RPMI7951 (cell line): ENCODE data around the gene ABCD4. TPM values are rescaled to one million over a fixed set of nuclear protein-coding genes. Genes with fewer than 3 reads are reported as not detected.
"Not testable (repeated sequence)": the region's sequence is repeated elsewhere in the genome, so short reads cannot be mapped to it uniquely, and the experiment has no call there.

Source experiments
- DNase-seq: peaks from one replicate; pipeline ENCODE4 v3.0.0-alpha.2; 2012; ENCODE audit warnings: low read depth
- total RNA-seq: library from RNA; depleted of rRNA; stranded (reverse); fragments of >200 nt; shearing (Covaris generic); gene quantifications from 2 replicates; pipeline ENCODE4 v1.2.3, GENCODE V29; 2014; rRNA removed

Gene ABCD4
- 15.0 and 15.2 TPM in 2 replicates for total RNA-seq

DNA sequence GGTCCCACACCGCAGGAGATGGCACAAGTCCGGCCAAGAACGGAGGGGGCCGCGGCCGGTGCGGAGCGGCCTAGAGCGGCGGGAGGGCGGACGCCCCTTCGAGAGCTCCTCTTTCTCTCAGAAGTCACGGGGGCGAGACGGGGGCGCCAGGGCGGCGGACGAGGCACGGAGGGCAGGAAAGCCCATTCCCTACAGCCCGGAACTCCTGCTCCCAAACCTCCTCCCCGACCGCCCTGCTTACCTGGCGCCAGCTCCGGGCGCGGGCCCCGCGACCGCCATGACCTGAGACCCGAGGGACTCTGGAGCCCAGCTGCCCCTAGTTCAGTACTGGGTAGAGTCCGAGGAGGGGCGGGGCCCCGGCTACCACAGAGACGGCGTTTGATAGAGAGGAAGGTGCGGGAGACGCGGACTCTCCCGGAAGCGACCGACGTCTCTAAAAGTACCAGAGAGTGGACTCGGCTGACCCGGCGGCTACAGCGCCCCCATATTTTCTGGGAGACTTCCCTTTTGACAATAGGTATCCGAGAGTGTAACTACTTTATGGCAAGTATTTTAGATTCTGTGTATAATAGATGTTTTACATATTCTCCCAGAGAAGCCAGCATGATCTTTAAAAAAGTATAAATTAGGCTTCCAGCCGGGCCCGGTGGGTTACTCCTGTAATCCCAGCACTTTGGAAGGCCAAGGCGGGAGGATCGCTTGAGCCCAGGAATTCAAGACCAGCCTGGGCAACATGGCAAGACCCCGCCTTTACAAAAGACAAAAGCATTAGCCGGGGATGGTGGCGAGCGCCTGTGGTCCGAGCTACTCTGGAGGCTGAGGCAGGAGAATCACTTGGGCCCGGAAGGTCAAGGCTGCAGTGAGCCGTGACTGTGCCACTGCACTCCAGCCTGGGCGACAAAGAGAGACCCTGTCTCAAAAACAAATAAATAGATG lies at the start of gene ABCD4:
Gene ABCD4 (minus strand): TSS at position 301 of the 936 bp plus-strand sequence. CDS start 22 bp downstream, at position 279.
- peak; percentile 92 for DNase-seq

DNA sequence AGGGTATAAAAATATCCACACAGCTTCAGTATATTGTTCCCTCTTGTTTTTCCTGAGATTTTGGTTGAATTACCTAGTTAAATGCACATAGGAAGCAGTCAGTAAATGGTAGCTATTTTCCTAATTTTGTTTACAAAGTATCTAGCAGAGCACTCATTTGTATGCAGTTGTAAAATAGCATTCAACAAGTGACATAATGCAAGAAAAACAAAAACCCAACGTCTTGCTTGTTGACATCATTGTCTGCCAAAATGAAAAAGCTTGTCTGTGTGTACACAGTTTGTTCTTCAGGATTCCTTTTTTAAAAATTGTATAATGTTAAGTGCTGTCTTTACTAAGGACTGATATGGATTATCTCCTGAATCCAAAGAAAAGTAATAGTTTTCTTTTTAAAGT lies 48.2 kb upstream of the ABCD4 start:
- DNase-seq: no peak

DNA sequence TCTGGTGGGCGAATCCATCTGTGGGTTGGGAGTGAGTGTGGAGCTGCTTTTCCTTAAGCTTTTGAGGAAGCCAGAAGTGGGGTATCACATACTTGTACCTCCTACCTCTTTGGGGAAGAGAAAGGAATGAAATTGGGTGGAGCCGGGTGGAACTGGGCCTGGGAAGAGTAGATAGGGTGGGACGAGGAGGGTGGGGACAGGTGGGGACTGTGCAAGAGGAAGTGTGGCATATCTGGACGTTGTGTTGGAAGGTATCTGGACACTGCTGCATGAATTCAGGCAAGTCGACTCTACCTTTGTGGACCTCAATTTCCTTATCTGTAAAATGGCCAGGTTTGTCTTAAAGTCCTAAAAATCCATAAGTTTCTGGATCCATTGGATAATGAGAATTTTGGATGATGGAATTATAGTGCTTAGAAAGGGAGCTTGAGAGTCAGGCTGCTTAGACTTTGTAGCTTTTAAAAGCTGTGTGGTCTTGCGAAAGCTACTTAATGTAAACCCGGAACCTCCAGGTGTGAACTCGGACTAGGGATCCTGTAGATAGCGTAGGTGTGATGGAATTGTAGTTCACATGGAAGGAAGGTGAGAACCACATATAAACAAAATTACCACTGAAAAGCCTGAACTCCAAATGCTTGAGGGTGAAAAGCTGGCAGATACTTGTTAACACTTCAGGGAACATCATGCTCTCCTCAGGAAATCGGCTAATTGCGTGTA lies 47.6 kb upstream of the ABCD4 start:
- no peak for DNase-seq

DNA sequence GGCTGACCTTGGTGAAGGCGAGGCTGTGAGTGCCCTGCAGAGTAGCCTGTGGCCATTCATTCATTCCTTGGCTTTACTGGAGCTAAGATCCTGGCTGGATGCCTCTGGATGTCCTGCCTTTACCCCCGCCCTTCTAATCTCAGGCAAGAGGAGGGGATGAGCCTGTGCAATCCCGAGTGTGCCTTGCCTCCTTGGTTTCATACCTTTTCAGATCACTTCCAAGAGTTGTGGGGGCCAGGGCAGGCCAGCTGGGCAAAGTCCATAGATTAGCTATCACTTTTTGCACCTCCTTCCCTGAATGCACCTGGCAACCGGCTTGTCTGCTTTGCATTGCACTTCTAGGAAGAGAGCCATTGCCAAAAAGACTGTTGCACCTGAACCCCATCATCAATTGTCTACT lies 47.0 kb upstream of the ABCD4 start:
- no peak for DNase-seq

DNA sequence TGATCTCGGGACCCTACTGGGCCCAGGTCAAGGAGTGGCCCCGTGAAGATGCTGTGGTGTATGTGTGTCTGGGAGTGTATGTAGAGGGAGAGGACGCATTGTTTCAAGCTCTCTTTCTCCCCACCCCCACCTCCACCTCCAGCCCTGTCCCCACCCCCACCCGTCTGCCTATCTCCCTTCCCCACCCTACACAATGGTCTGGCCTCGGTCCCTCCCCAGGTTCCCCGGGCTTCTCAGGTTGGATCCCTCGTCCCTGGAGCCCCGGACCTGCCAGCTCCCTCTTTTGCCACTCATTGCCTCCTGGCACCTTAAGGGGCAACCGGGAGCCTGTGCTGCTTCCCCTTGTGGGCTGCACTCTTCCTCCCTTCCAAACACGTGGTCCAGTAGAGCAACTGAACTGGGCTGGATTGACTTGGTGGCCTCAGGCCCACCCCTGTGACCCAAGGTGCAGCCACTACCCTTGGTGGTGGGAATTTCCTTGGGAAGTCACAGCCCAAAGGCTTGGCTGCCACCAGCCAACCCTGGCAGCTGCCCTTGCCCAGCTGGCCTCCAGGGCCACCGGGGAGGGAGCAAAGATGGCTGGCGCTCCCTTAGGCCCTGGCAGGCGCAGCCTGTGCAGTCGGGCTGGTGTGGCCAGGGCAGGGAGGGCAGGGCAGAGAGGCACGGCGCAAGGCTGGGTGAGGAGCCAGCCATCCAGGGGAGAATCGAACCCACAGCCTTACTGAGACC lies 46.2 kb upstream of the ABCD4 start:
- DNase-seq: no peak

DNA sequence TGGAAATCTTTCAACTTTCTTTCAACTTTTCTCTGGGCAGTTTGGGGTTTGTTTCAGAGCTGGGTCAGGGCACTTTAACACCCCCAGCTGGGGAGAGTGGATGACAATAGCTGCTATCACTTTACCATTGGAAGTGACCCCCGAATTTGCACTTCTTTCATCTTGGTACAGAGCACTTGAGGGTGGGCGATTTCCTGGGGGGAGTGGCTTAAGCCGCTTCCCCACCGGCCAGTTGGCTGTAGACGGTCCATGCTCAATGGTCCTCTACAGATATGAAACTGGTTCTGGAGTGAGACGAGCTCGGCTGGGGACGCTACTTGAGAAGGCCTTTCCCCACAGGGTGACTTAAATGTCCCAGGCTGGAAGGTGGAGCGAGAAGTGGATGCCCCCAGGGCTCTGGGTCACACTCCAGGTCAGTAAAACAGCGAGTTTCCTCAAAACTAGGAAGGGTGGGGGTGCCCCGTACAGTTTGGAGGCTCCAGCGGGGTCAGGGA lies 45.6 kb upstream of the ABCD4 start, which contains the start of gene VRTN:
Gene VRTN (plus strand): TSS at position 231 of the 494 bp plus-strand sequence. CDS start 8,313 bp downstream, outside the sequence.
- no peak for DNase-seq

DNA sequence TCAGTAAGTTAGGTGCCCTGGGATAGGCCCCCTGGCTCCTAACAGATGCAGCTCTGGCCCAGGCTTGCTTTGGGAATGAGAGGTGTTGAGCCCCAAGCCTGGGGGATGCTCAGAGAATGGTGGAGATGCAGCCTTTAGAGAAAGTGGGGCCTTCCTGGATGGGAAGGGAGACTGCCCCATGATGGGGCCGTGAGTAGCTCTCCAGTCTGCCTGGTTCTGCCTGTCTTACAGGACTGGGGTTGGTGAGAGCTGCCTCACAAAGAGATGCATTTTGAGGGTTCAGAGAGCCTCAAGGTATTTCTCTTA lies 45.0 kb upstream of the ABCD4 start:
- no peak for DNase-seq

DNA sequence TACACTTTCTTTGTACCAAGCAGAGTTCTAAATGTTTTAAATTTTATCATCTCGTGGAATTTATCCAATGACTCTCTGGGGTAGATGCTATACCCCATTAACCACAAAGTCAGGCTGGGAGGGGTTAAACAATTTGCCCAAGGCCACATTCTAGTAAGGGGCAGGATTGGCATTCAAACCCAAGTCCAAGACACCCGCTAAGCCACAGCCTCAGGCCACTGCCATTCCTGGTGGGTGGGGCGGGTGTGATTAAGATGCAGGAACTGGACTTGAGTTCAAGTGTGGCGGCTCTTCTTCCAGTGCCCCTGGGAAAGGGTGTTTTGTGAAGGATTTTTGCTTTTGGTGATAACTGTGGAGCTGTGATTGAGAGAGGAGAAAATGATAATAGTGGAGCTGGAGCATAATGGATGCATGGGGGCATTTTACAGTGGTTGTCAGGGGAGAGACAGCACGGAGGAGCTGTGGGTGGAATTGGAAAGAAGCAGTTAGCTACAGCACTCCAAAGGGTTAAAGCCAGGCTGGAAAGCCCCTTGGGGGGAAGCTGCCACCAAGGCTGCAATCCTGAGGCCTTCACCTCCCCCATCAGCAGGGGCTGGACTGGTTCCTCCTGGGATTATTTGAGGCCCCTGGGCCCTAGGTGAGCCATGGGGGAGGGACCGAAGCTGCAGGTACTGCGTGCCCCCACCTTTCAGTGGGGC lies 44.5 kb upstream of the ABCD4 start:
- DNase-seq: peak; percentile 9

DNA sequence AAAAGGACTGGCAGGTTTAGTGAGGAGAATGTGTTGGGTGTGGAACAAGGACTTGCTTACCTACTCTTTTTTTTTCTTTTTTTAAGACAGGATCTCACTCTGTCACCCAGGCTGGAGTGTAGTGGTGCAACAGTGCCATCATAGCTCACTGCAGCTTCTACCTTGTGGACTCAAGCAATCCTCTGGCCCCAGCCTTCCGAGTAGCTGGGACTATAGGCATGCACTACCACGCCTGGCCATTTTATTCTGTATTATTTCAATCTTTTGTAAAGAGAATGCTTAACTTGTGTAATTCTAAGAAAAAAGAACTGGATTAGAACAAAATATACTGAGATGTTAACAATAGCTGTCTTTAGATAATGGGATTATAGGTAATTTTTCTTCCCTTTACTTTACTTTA lies 43.6 kb upstream of the ABCD4 start:
- no peak for DNase-seq

DNA sequence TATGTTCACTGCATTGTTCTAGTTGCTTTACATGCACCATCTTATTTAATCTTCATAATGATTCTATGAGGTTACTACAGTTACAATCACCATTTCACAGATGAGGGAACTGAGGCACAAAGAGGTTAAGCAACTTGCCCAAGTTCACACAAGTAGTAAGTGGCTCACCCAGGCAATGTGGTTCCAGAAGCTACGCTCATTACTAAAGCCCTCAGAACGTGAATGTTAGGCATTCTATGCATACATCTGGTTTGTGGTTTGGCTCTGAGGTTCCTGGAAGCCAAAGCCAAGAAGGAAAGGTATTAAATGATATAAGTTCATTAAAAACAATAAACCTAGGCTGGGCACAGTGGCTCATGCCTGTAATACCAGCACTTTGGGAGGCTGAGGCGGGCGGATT lies 31.2 kb upstream of the ABCD4 start:
- DNase-seq: peak; percentile 70

DNA sequence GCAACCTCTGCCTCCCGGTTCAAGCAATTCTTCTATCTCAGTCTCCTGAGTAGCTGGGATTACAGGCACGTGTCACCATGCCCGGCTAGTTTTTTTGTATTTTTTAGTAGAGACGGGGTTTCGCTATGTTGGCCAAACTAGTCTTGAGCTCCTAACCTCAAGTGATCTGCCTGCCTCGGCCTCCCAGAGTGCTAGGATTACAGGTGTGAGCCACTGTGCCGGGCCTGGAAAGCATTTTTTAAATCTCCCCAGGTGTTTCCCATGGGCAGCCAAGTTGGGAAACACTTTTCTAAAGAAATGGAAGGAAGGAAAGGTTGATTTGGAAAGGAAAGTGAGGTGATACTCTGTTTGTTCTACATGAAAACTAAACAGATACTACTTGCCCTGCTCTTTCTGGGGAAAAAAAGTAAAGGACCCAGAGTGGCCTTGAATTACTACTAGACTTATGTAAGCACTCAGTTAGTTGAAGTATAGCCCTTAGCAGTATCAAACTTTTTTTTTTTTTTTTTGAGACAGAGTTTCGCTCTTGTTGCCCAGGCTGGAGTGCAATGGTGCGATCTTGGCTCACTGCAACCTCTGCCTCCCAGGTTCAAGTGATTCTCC lies 27.3 kb upstream of the ABCD4 start:
- DNase-seq: not testable (repeated sequence)

DNA sequence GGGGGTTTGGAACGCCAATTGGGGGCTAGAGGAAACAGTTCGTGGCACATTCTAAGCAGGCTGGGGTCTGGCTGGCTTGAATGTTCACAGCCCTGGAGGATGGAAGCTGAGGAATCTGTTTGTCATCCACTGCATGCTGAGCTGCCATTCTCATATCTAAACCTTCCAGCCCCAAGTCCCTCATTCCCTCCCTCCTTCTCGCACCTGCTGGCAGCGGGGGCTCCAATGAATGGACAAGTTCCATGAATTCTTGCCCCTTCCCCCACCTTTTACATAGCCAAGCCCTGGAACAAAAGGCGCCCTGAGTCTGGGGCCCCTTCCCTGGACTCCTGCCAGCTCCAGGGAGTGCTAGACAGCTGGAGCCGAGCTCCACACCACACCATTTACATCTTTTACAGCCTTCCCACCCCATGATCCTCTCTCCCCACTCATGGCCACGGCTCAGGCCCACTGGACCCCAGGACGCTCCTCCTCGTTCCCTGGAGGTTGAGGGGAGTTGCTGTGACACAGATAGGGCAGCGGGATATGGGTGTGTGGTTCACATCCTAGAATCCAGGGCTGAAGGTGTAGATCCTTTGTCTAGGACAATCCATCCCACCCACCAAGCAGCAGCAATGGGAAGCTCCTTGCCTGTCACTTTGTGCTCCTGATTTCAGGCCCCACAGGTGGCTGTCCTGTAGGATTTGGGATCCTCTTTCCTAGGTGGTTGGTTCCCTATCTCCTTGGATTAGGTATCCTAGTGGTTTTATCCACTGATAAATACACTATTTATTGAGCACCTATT lies 23.8 kb upstream of the ABCD4 start:
- DNase-seq: no peak

DNA sequence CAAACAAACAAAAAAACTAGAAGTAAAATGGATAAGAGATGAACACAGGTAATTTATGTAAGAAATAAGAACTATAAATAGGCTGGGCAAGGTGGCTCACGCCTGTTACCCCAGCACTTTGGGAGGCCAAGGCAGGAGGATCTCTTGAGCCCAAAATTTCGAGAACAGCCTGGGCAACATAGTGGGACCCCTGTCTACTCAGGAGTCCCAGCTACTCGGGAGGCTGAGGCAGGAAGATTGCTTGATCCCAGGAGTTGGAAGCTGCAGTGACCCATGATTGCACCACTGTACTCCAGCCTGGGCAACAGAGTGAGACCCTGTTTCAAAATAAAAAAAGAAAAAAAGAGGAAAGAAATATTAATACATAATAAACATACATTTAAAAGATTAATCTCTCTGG lies 22.7 kb upstream of the ABCD4 start:
- DNase-seq: no peak

DNA sequence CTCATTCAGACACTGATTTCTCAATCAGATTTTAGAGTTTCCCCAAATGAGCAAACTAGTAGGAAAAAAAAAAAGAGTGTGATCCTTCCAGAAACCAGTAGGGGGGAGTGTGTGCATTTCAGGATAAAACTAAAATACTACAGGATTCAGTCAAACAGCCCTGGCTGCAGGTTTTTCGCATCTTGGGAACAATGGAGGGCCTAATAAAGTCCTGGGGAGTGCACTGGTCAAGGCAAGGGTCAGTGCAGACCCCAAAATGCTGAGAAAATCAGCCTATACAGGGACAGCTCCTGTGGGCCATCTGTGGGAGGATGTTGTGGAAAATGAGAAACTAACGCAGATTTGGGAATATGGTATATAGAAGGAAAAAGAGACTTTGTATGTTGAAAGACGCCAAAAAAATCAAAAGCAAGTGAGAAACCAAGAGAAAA lies 22.2 kb upstream of the ABCD4 start:
- peak; percentile 35 for DNase-seq

DNA sequence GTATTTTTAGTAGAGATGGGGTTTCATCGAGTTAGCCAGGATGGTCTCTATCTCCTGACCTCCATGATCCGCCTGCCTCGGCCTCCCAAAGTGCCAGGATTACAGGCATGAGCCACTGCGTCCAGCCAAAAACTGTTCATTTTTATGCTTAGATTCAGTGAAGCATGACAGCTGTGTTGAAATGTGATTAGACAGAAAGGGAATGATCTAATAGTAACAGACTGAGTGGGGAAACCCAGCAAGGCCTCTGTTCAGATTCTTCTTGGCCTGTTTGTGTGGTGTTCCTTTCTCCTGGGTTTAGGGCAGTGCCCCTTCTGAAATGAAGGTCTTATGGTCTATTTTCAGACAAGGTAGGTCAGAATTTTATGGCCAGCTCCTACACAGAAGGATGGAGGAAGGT lies 11.8 kb upstream of the ABCD4 start:
- no peak for DNase-seq

DNA sequence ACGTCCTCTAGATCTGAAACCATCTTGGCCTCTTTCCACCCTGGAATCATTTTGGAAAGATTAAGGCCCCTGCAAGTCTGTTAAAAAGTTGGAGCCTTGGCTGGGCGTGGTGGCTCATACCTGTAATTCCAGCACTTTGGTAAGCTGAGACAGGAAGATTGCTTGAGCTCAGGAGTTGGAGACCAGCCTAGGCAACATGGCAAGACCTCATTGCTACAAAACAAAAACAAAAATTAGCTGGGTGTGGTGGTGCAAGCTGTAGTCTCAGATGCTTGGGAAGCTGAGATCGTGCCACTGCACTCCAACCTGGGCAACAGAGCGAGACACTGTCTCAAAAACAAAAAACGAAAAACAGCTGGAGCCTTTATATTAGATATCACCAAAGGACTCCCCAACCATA lies 10.9 kb upstream of the ABCD4 start:
- no peak for DNase-seq

DNA sequence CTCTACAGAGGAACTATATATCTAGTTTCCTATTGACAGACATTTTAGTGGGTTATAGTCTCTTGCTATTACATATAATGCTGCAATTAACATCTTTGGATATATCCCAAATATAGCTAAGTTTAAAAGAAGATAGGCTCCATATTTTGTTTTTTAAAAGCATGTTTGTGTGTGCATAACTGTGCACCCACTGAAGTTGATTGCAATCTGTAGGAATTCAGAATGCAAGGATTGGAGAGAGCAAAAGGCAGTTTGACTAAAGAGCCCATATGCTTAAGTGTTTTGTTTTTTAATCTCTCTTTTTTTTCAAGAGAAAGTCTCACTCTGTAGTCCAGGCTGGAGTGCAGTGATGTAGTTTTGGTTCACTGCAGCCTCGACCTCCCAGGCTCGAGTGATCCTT lies 9.4 kb upstream of the ABCD4 start:
- DNase-seq: no peak

DNA sequence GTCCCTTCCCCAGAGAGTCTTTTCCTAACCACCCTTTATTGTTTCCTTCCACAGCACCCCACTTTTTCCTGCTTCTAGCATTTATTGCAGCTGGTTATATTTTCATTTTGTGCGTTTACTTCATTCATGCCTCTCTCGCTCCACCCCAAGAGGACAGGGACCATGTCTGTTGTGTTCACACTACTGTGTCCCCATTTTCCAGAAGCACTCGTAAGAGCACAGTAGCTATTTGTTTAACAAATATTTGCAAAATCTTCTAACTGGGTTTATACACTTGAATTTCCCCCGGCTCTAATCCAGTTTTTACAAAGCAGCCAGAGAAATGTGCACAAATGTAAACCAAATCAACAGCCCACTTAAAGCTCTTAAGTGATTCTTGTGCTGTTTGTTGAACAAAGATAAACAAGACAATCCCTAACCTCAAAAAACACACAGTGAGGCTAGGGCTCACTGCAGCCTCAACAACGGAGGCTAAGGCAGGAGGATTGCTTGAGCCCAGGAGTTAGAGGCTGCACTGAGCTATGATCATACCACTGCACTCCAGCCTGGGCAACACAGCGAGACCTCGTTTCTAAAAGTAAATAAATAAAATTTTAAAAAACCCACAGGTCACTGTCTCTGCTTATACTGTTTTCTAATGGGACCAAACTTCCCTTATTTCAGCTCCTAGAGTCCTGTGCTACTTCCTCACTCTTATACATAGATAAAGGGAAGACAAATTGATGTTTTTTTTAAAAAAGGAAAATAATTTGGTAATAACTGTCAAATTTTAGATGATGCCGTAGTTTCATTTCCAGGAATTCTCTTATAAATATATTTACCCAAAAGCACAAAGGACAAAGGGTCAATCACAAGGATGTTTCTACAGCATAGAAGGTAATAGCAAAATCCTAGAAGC lies 6.6 kb upstream of the ABCD4 start:
- DNase-seq: no peak

DNA sequence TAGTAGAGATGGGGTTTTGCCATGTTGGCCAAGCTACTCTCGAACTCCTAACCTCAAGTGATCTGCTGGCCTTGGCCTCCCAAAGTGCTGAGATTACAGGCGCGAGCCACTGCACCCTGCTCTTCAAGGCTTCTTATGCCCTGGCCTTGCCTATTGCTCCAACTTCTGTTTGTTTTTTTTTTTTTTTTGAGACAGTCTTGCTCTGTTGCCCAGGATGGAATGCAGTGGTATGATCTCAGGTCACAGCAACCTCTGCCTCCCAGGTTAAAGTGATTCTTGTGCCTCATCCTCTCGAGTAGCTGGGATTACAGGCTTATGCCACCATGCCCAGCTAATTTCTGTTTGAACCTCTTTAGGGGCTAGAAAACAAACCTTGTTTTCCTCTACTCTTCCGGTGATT lies 6.0 kb upstream of the ABCD4 start:
- no peak for DNase-seq
